HG02798 (cell line): ENCODE results near the gene SPATC1L.

ENCODE experiments used
- ATAC-seq: cut with Tn5 transposase; IDR thresholded peaks from one replicate; pipeline ENCODE4 v1.9.1; 2021; ENCODE audit warnings: mild to moderate bottlenecking; ENCODE audit not compliant: unreplicated experiment, poor library complexity

The SPATC1L gene

GRCh38 chr21:46138383-46138970, 45.8 kb downstream of the SPATC1L start:
- ATAC-seq = no peak

GRCh38 chr21:46137908-46138307, 46.4 kb downstream of the SPATC1L start:
- ATAC-seq = no peak

- no peak for ATAC-seq
Observed at GRCh38 chr21:46136739-46137349, 47.4 kb downstream of the SPATC1L start.

DNA sequence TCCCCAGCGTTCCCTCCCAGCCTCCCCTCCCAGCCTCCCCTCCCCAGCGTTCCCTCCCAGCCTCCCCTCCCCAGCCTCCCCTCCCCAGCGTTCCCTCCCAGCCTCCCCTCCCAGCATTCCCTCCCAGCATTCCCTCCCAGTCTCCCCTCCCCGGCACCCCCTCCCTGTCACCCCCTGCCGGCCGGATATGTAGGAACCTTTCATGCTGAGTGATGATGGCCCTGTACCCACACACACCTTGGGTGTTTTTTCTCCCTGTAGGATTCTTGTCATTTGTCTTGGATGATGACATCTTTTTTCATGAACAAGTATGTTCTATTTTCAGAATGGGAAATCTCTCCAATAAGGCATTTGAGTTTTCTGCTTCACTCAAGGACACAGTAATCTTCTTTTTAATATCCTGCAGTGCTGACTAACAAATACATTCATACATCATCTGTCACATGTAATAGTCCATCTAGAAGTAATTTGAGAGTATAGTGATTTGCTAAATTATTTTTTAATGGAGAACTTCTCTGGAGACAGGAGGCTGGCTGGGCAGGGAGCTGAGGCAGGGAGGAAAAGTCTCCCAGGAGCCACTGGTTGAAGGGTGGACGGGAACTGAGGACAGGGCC, 48.4 kb downstream of the SPATC1L start:
- ATAC-seq = no peak

GRCh38 chr21:46131838-46132651, 52.2 kb downstream of the SPATC1L start:
- ATAC-seq = no peak

GRCh38 chr21:46131588-46131837, 52.7 kb downstream of the SPATC1L start:
- no peak for ATAC-seq

- ATAC-seq = no peak
Observed at GRCh38 chr21:46130831-46131587, 53.2 kb downstream of the SPATC1L start.

GRCh38 chr21:46129846-46130651, 54.2 kb downstream of the SPATC1L start:
- no peak for ATAC-seq

- ATAC-seq = no peak
Observed at GRCh38 chr21:46128933-46129571, 55.2 kb downstream of the SPATC1L start.

- no peak for ATAC-seq
Observed at GRCh38 chr21:46128106-46128932, 55.9 kb downstream of the SPATC1L start.

DNA sequence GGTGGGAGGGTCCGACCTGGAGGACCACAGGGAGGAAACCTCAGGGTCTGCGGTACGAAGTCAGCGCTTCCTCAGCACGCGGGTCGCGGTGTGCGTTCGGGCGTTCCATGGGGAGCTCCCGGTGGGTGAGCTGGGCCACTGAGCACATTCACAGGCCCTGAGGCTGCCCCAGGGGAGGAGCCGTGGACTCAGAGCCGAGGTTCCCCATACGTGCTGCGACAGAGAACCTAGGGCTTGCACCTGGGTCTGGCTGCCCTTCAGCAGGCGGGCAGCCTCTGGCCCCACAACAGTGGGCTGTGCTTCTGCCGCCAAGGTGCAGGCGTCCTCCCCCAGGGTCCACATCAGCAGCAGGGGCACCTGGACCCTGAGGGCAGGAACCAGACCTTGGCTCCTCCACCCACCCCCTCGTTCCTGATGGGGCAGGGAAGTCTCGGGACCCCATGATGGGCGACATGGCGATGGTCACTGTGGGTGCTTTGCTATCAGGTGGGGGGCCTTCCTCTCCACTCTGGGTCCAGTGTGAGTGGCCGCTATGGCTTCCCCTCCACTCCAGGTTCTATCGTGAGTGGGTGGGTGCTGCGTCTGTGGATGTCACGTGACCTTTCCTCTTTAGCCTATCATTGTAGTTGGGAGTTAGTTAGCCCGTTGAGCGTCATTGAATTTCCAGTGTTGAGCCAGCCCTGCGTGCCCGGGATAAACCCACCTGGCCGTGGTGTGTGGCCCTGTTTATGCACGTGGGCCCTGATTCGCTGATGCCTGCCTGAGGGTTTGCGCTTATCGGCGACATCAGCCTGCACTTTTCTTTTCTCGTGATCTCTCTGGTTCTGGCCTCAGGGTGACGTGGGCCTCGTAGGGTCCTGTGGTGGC, 56.8 kb downstream of the SPATC1L start:
- ATAC-seq = no peak

DNA sequence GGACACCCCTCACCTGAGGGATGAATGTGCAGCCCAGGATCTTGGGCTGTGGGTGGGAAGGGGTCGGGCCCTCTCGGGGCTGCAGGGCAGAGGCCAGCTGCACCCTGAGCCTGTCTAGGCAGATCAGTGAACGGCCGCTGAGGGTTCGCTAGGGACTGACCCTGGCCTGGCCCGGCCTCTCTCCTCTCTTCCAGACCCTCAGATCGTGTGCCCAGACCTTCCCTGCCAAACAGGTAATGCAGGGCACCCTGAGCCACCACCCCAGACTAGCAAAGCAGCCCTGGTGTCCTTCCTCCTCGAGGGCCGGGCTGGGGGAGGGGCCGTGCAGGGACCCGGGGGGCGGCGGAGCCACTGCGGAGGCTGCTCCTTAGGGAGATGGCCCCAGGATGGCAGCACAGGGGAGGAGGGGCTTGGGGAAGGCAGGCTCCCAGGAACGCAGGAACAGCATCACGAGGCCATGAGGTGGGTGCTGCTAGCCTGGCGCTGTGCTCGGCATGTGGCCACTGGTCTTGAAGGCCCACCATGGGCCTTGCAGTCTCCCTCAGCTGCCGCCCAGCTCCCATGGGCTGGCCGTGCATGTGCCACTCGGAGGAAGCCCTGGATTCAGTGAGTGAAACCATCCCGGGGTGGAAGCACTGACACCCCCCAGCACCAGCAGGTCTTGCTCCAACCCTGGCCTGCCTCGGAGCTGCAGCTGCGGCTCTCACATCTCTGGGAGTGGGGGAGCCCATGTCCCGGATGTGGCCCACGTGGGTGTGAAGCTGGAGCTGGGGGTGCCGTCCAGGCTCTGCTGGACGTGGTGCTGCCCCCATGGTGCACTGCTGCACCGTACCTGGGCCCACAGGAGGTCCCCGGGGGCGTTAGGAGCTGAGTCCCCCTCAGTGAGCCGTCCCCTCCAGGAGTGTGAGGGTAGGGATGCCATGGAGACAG, 57.7 kb downstream of the SPATC1L start:
- ATAC-seq = no peak

GRCh38 chr21:46125846-46126301, 58.4 kb downstream of the SPATC1L start:
- ATAC-seq = no peak

DNA sequence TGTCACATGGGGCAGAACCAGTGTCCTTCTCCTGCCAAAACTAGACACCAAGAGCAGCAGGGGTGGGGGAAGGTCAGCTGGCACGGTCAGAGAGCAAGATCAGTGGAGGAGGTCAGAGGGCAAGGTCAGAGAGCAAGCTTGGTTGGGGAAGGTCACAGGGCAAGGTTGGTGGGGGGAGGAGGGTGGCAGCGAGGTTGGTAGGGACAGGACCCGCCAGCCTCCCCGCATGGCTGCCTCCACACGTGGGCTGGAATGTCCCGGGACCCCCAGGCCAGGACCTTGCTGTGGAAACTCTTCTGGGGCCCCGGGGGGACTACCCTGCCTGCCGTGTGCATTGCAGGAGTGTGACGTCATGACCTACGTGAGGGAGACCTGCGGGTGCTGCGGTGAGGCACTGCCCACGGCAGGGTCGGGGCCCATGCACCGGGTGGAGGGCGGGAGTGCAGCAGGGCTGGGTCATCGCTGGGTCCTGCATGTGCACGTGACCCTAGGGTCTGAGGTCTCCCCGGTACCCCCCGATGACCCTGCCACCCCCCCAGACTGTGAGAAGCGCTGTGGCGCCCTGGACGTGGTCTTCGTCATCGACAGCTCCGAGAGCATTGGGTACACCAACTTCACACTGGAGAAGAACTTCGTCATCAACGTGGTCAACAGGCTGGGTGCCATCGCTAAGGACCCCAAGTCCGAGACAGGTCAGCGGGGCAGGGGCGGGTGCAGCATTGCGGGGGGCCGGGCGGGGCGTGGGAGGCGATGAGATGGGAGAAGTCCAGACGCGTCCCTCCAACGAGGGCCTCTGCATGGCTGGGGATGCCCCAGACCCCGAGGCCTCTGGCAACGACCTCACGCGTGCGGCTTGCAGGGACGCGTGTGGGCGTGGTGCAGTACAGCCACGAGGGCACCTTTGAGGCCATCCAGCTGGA, 59.1 kb downstream of the SPATC1L start:
- ATAC-seq = no peak

DNA sequence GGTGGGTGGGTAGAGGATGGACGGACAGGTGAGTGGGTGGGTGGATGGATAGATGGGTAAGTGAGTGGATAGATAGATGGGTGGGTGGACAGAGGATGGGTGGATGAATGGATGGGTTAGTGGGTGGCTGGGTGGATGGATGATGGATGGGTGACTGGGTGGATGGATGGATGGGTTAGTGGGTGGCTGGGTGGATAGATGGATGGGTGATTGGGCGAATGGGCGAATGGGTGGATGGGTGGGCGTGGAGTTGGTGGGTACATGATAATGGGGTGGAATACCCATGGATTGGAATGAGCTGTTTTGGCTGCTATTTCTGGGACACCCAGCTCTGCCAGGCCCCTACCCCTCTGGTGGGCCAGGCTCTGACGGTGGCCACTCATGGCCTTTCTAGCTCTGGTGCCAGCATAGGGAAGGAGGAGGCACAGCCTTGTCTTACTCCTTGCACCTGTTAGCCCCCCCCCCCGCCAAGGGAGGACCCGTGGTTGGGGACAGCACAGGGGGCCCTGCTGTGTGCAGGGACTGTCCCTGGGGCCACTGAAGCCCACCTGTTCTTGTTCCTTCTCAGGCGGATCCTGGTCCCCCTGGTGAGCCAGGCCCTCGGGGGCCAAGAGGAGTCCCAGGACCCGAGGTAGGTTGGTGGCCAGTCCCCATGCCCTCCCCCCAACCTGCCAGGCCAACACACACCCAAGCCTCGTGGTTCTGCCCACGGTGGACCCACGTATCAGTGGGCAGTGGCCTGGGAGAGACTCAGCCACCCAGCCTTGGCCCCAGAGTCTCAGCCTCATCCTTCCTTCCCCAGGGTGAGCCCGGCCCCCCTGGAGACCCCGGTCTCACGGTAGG, 60.0 kb downstream of the SPATC1L start:
- ATAC-seq = no peak
